Colonic mucosa (tissue), 4 donors: Measurements from ENCODE around the gene PARVG. TPM values are rescaled to one million over a fixed set of nuclear protein-coding genes. Genes with fewer than 3 reads are reported as not detected.
A peak's percentile ranks its signal among the peaks of the same experiment; 100 is the strongest.

Source experiments
- DNase-seq: peaks from one replicate; pipeline ENCODE4 v3.0.0-alpha.2; 2020
- H3K27ac ChIP-seq: fragments of 200-600 bp; one replicate; pipeline ENCODE4 v1.8.0; 2021
- H3K27me3 ChIP-seq: fragments of 200-600 bp; one replicate; pipeline ENCODE4 v1.8.0; 2021
- H3K36me3 ChIP-seq: fragments of 200-600 bp; one replicate; pipeline ENCODE4 v1.8.0; 2021
- H3K4me1 ChIP-seq: fragments of 200-600 bp; one replicate; pipeline ENCODE4 v1.8.0; 2021; ENCODE audit warnings: mild to moderate bottlenecking
- H3K4me3 ChIP-seq: fragments of 200-600 bp; one replicate; pipeline ENCODE4 v1.8.0; 2021
- H3K9ac ChIP-seq, 2 donors: one replicate each; pipeline ENCODE4 v1.7.0; 2013; ENCODE audit warnings: control low read depth in 2 of 2, low read depth in 2 of 2, low read length in 2 of 2
- H3K9me3 ChIP-seq: fragments of 200-600 bp; one replicate; pipeline ENCODE4 v1.8.0; 2021
- CTCF ChIP-seq: fragments of 200-600 bp; IDR thresholded peaks from one replicate; pipeline ENCODE4 v1.8.0; 2022; ENCODE audit warnings: antibody characterized with exemption, mild to moderate bottlenecking
- intact Hi-C: fragments of 100-400 bp; cut with DNase I; formaldehyde crosslinking; loops from one replicate; pipeline ENCODE4 v1.14.1; 2022
- total RNA-seq, 2 donors: library from RNA; stranded (reverse); fragmentation: NEBNext Ultra II Directional in 1 of 2; extraction: Animal tissue kit (Norgen Biotek cat#: 25700) in 1 of 2; gene quantifications; one replicate each; pipeline ENCODE4 v1.2.1, GENCODE V29; 2021
- donor health status: healthy.
- donor health status: DM: no; HTN: no; CAD: no.
- donor health status: DM: no; HTN: no; CAD: no.

Gene PARVG
- total RNA-seq, 2 donors from 2014 or later, result 2.4 to 4.1 TPM

GRCh38 chr22:44254811-44255210 is 74.1 kb downstream of the PARVG start:
- no peaks in the 10 kb centered on the region for H3K36me3 ChIP-seq
- DNase-seq, result no peak
- H3K27me3 ChIP-seq, result no peaks in the 10 kb centered on the region
- no peak for TF ChIP-seq CTCF
- H3K9me3 ChIP-seq, result no peaks in the 10 kb centered on the region
- H3K4me3 ChIP-seq, result no peak overlapping the region
- no peak overlapping the region for H3K9ac ChIP-seq
- H3K27ac ChIP-seq, result no peak overlapping the region
- intact Hi-C loops, result no loop called here
- no peaks in the 10 kb centered on the region for H3K4me1 ChIP-seq

- intact Hi-C loops, result no loop called here
- no peak for TF ChIP-seq CTCF
- Histone ChIP-seq H3K36me3 (no peaks in the 10 kb centered on the region), H3K27me3 (no peaks in the 10 kb centered on the region), H3K9ac (no peak overlapping the region), H3K4me1 (no peaks in the 10 kb centered on the region), H3K9me3 (no peaks in the 10 kb centered on the region), H3K4me3 (no peak overlapping the region), H3K27ac (no peak overlapping the region)
- DNase-seq, result peak; percentile 7
Measured at GRCh38 chr22:44256085-44256484, 75.4 kb downstream of the PARVG start.

GRCh38 chr22:44256556-44257485 is 76.1 kb downstream of the PARVG start:
- no peaks in the 10 kb centered on the region for H3K27me3 ChIP-seq
- no peak overlapping the region for H3K27ac ChIP-seq
- no peaks in the 10 kb centered on the region for H3K4me1 ChIP-seq
- DNase-seq, result peak; percentile 3
- H3K9me3 ChIP-seq, result no peaks in the 10 kb centered on the region
- no peak overlapping the region for H3K4me3 ChIP-seq
- no peak overlapping the region for H3K9ac ChIP-seq
- no peaks in the 10 kb centered on the region for H3K36me3 ChIP-seq
- intact Hi-C loops, result no loop called here
- TF ChIP-seq CTCF, result no peak

Other genes starting within 250 kb of the PARVG start
- gene SAMM50, start 225.5 kb upstream of the PARVG start, total RNA-seq, result 10 to 100 TPM; 40.7 to 49.5 TPM
- 10 to 100 TPM in 1 of 2 donors, 1 to 10 TPM in 1; 4.5 to 11.4 TPM for gene PARVB, start 156.6 kb upstream of the PARVG start, total RNA-seq
- 1 to 10 TPM in 1 of 2 donors, under 1 TPM in 1; 0.27 to 6.6 TPM for gene SHISAL1, start 132.0 kb downstream of the PARVG start, total RNA-seq